Stomach (tissue), 19 donors: ENCODE data around the gene ZNF586. TPM values are rescaled to one million over a fixed set of nuclear protein-coding genes. Genes with fewer than 3 reads are reported as not detected.

Experiments used
- DNase-seq, 2 donors: peaks; one replicate each; pipeline versions ENCODE4 v3.0.0 to v3.0.0-alpha.2; 2013 to 2019
- H3K27ac ChIP-seq, 5 donors: fragments of 200-600 bp in 4 of 5; sonication (generic) in 4 of 5; one replicate each; pipeline ENCODE4 v1.5.1; 2013 to 2019; ENCODE audit warnings: mild to moderate bottlenecking in 1 of 5, moderate library complexity in 1 of 5
- H3K27me3 ChIP-seq, 3 donors: fragments of 200-600 bp; sonication (generic); one replicate each; pipeline ENCODE4 v1.5.1; 2017 to 2019; ENCODE audit warnings: mixed run types in 1 of 3
- H3K36me3 ChIP-seq, 4 donors: fragments of 200-600 bp; sonication (generic); 1 replicate in 3 of 4; 2 replicates in 1 of 4; pipeline ENCODE4 v1.5.1; 2016 to 2019
- H3K4me1 ChIP-seq, 4 donors: fragments of 200-600 bp; sonication (generic); one replicate each; pipeline ENCODE4 v1.5.1; 2016 to 2019
- H3K4me3 ChIP-seq, 4 donors: fragments of 200-600 bp; sonication (generic) in 3 of 4; one replicate each; pipeline ENCODE4 v1.5.1; 2016 to 2019; ENCODE audit warnings: mild to moderate bottlenecking in 1 of 4
- H3K9me3 ChIP-seq, 4 donors: fragments of 200-600 bp; sonication (generic); one replicate each; pipeline ENCODE4 v1.5.1; 2016 to 2019
- EP300 ChIP-seq: sonication (generic); formaldehyde crosslinking; IDR thresholded peaks from one replicate; pipeline ENCODE4 v1.6.1; 2017; ENCODE audit warnings: antibody characterized with exemption
- POLR2A ChIP-seq, 4 donors: fragments of 450-650 bp; IDR thresholded peaks; one replicate each; pipeline ENCODE4 v1.6.1; 2016; ENCODE audit warnings: antibody characterized with exemption in 4 of 4, control low read depth in 2 of 4, mild to moderate bottlenecking in 1 of 4, moderate library complexity in 1 of 4
- POLR2AphosphoS5 ChIP-seq, 3 donors: sonication (generic); formaldehyde crosslinking; IDR thresholded peaks; one replicate each; pipeline ENCODE4 v1.6.1; 2016; ENCODE audit warnings: antibody characterized with exemption in 3 of 3
- WGBS, 5 donors: extraction: QIAGEN DNeasy Blood & Tissue Kit in 3 of 5; methylation state at CpG; one replicate each; pipeline versions ENCODE4 v1.1.5 to v1.1.7; 2013 to 2018; 5-methylcytosine and 5-hydroxymethylcytosine counted together
- intact Hi-C: fragments of 100-400 bp; cut with DNase I; formaldehyde crosslinking; loops from one replicate; pipeline ENCODE4 v1.15.1; 2023; ENCODE audit warnings: low total_unique reads
- long read RNA-seq, 10 donors: transcript quantifications; one replicate each; lab custom pipeline, GENCODE V29; 2026
- polyA plus RNA-seq, 3 donors: library from polyadenylated mRNA; stranded (reverse); fragments of 200-250 nt; gene quantifications; one replicate each; pipeline ENCODE4 v1.2.3, GENCODE V29; 2013
- total RNA-seq, 5 donors: library from RNA; depleted of rRNA; stranded (reverse); fragments of >200 nt; gene quantifications; one replicate each; pipeline versions ENCODE4 v1.1.0 to v1.2.3, GENCODE V29; 2014 to 2016
- TF ChIP-seq, protein P1 (sequence below), 7 experiments: fragments of 450-650 bp in 4 of 7; fragments of 200-600 bp in 3 of 7; sonication (generic) in 3 of 7; IDR thresholded peaks; one replicate each; pipeline ENCODE4 v1.5.1; 2016 to 2019; ENCODE audit warnings: antibody characterized with exemption in 7 of 7, control low read depth in 2 of 7, mild to moderate bottlenecking in 1 of 7
- donor health status: healthy with polysubstance abuse.
- donor health status: Bipolar disorder and iron deficiency.
- donor health status: healthy.

The ZNF586 gene
- total RNA-seq (10 to 100 TPM in 2 of 5 donors, 1 to 10 TPM in 2, not detected in 1; 7.5 to 46.4 (median 13.0) TPM), polyA plus RNA-seq (1 to 10 TPM; 5.5 to 7.2 (median 5.7) TPM)
- long read RNA-seq, donor 1: 0 reads
- long read RNA-seq, donor 2, partial matches to known transcripts: 0 of 1 reads
- long read RNA-seq, donor 2, other reads (novel, unspliced or antisense): 0 of 1 reads
- long read RNA-seq, donor 3: 0 reads
- long read RNA-seq, donor 4: 0 reads
- long read RNA-seq, donor 5, partial matches to known transcripts: 0 of 1 reads
- long read RNA-seq, donor 5, other reads (novel, unspliced or antisense): 0 of 1 reads
- long read RNA-seq, donor 6, partial matches to known transcripts: 5 of 17 reads
- long read RNA-seq, donor 6, other reads (novel, unspliced or antisense): 5 of 17 reads
- long read RNA-seq, donor 7, partial matches to known transcripts: 5 of 7 reads
- long read RNA-seq, donor 7, other reads (novel, unspliced or antisense): 0 of 7 reads
- long read RNA-seq, donor 8, partial matches to known transcripts: 0 of 1 reads
- long read RNA-seq, donor 8, other reads (novel, unspliced or antisense): 0 of 1 reads
- long read RNA-seq, donor 9, partial matches to known transcripts: 0 of 4 reads
- long read RNA-seq, donor 9, other reads (novel, unspliced or antisense): 0 of 4 reads
- long read RNA-seq, donor 10, partial matches to known transcripts: 0 of 2 reads
- long read RNA-seq, donor 10, other reads (novel, unspliced or antisense): 0 of 2 reads

DNA sequence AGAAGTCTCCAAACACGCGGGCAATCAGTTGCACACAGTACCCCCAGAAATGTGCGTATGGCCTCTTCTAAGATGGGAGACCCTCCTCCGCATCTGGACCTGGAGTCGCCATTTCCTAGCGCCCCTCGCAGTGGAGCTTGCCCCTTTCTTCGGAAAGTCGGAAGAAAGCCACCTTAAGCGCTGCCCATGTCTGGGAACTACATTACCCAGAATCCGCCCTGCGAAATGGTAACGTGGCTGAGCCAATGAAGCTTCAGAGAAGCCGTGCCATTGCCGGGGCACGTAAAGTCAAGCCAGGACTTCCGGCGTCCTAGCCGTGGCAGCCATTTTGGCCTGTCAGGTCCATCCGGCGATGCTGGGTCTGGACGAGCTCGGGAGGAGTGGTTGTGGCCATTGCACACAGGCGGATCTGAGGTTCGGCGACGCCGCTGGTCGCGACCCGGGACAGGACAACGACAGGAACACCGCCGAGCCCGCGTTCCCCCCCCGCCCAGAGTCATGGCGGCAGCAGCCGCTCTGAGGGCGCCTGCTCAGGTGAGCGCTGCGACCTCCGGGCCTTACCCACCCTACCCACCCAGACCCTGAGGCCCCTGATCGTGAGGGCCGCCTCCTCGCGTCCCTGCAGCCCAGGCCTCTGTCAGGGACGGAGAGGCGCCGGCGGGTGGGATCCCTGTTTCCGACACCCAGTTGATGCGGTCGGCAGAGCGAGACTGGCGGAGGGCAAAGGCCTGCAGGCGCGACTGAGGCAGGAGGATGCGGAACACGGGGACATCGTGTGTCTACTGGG, at the start of gene ZNF586:
Gene ZNF586, plus strand, starts transcription at position 332 of the 787 bp plus-strand sequence. Its CDS starts 167 bp downstream, at position 499.
- Histone ChIP-seq H3K4me1 (peaks cover 14 to 35% (median 17%) of the 10 kb centered on the region in 4 donors), H3K27ac (peak within 1 kb of the TSS; percentile 81 to 94 (median 90)), H3K9me3 (peaks cover 0 to 81% (median 58%) of the 10 kb centered on the region in 4 donors), H3K4me3 (peak within 1 kb of the TSS; percentile 67 to 100 (median 90)), H3K27me3 (no peaks in the 10 kb centered on the region), H3K36me3 (peaks cover 14 to 53% (median 41%) of the 10 kb centered on the region in 4 donors)
- peak; percentile 81 to 97 (median 88) for TF ChIP-seq POLR2AphosphoS5 (IDR thresholded peaks at IDR 0.05)
- TF ChIP-seq, protein P1, sequence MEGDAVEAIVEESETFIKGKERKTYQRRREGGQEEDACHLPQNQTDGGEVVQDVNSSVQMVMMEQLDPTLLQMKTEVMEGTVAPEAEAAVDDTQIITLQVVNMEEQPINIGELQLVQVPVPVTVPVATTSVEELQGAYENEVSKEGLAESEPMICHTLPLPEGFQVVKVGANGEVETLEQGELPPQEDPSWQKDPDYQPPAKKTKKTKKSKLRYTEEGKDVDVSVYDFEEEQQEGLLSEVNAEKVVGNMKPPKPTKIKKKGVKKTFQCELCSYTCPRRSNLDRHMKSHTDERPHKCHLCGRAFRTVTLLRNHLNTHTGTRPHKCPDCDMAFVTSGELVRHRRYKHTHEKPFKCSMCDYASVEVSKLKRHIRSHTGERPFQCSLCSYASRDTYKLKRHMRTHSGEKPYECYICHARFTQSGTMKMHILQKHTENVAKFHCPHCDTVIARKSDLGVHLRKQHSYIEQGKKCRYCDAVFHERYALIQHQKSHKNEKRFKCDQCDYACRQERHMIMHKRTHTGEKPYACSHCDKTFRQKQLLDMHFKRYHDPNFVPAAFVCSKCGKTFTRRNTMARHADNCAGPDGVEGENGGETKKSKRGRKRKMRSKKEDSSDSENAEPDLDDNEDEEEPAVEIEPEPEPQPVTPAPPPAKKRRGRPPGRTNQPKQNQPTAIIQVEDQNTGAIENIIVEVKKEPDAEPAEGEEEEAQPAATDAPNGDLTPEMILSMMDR (IDR thresholded peaks at IDR 0.05): no peak
- intact Hi-C loops: no loop called here
- peak; percentile 90 to 98 for DNase-seq
- WGBS, 5 donors: 3 to 5% (median 4%) methylated on average over 47 to 61 of the region's 61 CpGs

DNA sequence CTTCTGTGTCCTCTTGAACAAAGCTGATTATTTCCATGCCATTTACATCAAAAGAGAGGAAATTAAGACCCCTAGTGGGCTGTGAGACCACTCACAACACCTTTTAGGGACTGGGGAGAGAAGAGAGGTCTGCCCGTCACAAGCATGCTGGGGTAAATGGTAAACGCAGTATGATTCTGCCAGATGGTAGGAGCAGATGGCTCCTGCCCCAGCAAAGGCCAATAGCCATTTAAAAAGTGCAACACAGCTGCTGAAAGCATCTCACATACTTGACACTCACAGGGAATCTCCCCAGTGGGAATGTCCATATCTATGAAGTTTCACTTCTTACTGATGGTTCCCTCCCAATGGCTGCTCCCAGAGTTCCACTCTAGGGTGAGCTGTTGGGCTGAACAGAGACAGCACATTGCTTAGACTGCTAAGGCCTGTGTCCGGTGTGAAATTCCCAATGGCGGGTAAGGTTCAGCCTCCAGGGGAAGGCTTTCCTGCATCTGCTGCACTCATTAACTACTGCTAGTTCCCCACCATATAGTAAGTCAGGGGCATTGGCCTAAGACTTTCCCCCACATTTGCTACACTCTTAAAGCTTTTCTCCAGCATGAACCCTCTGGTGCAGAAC, 49.5 kb upstream of the ZNF586 start:
- H3K36me3 ChIP-seq: peaks cover 22 to 86% (median 54%) of the 10 kb centered on the region in 4 donors
- H3K27ac ChIP-seq: no peak overlapping the region
- no peaks in the 10 kb centered on the region for H3K4me1 ChIP-seq
- no peak for TF ChIP-seq EP300
- TF ChIP-seq, protein P1 (IDR thresholded peaks at IDR 0.05): no peak
- no peak for TF ChIP-seq POLR2AphosphoS5 (IDR thresholded peaks at IDR 0.05)
- TF ChIP-seq POLR2A (IDR thresholded peaks at IDR 0.05): no peak
- H3K27me3 ChIP-seq: no peaks in the 10 kb centered on the region
- H3K4me3 ChIP-seq: no peak overlapping the region
- intact Hi-C loops: no loop called here
- H3K9me3 ChIP-seq: peaks cover 54 to 100% (median 91%) of the 10 kb centered on the region in 4 donors
- DNase-seq: no peak
- 78 to 93% (median 88%) methylated on average over 2 to 4 of the region's 4 CpGs for WGBS, 5 donors

DNA sequence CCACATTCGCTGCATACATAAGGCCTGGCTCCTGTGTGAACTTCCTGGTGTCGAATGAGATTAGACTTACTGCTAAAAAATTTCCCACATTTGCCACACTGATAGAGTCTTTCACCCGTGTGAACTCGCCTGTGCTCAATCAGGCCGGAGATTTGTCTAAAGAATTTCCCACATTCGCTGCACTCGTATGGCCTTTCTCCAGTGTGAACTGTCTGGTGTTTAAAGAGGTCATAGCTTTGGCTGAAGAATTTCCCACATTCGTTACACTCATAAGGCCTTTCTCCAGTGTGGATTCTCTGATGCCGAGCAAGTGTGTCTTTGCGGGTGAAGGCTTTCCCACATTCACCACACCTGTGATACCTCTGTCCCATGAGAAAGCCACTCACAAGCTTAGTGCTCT, 48.6 kb upstream of the ZNF586 start:
- no peak for TF ChIP-seq EP300
- no peak for TF ChIP-seq POLR2A (IDR thresholded peaks at IDR 0.05)
- TF ChIP-seq, protein P1 (IDR thresholded peaks at IDR 0.05): no peak
- no peak for TF ChIP-seq POLR2AphosphoS5 (IDR thresholded peaks at IDR 0.05)
- Histone ChIP-seq H3K27me3 (no peaks in the 10 kb centered on the region), H3K9me3 (peaks cover 54 to 100% (median 92%) of the 10 kb centered on the region in 4 donors), H3K36me3 (peaks cover 22 to 80% (median 52%) of the 10 kb centered on the region in 4 donors), H3K4me1 (no peaks in the 10 kb centered on the region), H3K27ac (no peak overlapping the region), H3K4me3 (no peak overlapping the region)
- WGBS, 5 donors: 97 to 98% (median 97%) methylated on average over 10 of the region's 10 CpGs
- DNase-seq: no peak
- intact Hi-C loops: no loop called here
